Activated T-cell treated with anti-CD3 and anti-CD28 coated beads, Interleukin-2, amount 50 U/mL, for 48 hours (primary cell): ENCODE data around the gene AIFM3.
A peak's percentile ranks its signal among the peaks of the same experiment; 100 is the strongest.
"Not testable (repeated sequence)": the region's sequence is repeated elsewhere in the genome, so short reads cannot be mapped to it uniquely, and the experiment has no call there.

ENCODE experiments used
- DNase-seq, 2 experiments: peaks; one replicate each; pipeline ENCODE4 v3.0.0-alpha.2; 2020

AIFM3 gene

GRCh38 chr22:20959578-20960461, 7.2 kb upstream of the AIFM3 start:
- no peak for DNase-seq

DNA sequence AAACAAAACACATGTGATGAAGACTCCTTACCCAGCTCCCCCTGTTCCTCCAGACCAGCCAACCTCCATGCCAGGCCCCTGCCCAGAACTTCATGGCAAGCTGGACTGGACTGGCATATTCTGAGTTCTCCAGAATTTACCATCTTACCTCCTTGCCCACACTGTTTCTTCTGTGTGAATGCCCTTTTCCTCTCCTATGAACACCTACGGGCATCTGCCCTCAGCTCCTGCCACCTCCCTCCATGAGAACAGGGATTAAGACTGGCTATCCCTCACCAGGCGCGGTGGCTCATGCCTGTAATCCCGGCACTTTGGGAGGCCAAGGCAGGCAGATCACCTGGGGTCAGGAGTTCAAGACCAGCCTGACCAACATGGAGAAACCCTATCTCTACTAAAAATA, 6.4 kb upstream of the AIFM3 start:
- DNase-seq: no peak

GRCh38 chr22:20962491-20962945, 4.5 kb upstream of the AIFM3 start:
- no peak for DNase-seq

DNA sequence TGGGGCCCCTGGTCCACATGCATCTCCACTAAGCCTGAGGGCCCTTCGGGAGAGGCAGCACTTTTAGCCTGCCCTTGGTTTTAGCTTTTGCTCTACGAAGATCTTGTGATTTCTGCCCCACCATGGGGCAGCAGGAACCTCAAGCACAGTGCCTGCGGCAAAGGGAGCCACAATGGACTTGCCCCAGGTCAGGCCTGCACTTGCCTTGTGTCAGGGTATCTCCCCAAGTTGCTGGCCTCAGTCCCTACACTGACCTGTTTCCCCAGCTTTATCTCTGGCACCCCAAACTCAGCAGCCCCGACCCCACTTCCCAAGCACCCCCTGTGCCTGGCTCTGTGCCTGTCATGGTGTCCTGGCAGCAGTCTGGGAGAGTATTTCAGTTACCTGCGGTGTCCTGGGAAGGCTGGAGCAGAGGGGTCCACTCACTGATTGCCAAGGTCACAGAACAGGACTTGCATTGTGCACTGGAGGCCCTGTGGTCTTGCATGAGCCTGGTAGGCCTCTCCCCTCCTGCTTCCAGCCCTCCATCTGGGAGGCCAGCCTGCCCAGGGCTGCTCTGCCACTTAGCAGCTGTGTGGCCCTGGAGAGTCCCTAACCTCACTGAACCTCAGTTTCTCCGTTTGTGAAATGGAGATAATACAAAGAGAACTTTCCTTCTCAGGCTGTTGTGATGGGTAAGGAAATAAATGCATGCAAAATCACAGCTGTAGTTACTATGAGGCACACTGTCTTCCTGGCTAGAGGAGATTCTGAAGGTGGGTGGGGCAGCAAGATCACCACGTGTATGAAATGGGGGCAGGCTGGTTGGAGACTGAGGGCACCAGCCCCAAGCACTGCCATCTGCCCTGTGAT, 3.6 kb upstream of the AIFM3 start:
- no peak for DNase-seq

- DNase-seq: no peak
These were observed 2.8 kb upstream of the AIFM3 start for GRCh38 chr22:20964090-20964798.

DNA sequence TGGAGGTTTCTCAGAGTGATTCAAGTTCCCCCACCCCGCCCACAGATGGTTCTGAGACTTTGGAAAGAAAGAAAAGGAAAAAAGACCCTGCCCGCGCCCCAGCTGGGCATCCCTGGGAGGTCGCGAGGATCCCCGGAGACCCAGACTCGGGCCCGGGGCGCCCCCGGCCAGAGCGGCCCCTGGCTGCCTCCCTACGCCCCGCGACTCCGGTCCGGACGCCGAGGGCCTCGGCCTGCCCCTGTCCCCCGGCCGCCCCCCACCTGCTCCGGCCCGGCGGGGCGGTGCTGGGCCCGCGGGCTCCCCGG, 2.3 kb upstream of the AIFM3 start:
- peak in 1 of 2 experiments; percentile 40 for DNase-seq

DNA sequence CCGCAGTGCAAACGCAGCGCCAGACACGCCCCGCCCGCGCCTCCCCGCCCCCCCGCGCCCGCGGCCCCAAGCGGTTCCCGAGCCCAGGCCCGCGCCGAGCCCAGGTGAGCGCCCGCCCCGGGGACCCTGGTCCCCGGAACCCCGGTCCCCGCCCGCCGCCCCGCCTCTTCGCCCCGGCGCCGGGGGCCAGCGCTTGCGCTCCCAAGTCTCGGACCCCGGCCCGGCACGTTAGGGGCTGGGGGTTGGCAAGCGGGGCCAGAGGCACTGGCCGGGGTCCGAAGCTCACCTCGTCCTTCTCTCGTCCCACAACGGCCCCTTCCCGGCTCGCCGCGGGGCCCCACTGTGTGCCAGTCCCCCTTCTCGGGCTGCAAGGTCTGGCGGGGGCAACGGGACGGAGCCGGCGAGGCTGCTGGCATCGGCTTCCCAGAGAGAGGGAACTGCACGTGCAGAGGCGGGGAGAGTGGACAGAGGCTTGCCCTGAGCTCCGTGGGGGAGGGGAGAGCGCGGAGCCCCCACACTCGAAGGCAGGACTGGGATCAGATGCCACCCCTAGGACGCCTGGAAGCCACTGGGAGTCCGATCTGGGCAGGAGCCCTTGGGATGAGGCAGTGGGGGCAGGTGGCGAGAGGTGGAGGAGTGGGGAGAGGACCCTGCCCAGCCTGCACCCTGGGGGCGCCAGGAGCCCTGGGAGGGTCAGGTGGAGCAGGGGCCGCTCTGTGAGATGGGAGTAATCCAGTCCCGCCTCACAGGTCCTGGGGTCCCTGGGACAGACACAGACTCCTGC, 1.8 kb upstream of the AIFM3 start:
- DNase-seq: no peak

- DNase-seq: no peak
These were observed 883 bp upstream of the AIFM3 start for GRCh38 chr22:20965888-20966855.

GRCh38 chr22:20967697-20968211, 699 bp downstream of the AIFM3 start:
- DNase-seq: no peak

DNA sequence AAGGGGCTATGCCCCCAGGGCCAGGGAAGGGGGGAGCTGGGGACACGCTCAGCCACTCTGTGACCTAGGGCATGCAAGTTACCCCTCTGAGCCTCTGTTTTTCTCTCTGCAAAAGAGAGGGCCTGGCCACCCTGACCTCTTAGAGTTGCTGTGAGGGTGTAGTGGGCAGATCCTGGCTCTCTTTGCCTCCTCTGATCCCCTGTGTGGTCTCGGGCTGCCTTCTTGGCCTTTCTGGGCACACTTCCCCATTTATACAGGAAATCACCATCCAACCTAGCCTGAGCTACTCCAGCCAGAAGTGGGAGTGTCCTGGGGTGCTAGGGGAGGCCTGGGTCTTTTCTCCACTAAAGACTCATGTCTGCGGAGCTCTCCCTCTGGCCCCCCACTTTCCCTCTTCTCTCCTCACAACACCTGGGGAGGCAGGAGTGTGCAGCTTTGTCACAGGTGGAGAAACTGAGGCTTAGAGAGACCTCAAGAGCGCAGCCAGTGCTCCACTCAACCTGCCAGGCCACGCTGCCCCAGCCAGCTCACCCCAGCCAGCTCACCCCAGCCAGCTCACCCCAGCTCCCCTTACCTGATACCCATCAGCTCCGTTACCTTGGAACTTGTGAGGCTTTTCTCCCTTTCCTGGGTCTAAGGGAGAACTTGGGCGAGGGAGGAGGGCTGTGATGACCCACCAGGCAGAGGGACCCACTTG, 1.4 kb downstream of the AIFM3 start:
- DNase-seq: no peak

DNA sequence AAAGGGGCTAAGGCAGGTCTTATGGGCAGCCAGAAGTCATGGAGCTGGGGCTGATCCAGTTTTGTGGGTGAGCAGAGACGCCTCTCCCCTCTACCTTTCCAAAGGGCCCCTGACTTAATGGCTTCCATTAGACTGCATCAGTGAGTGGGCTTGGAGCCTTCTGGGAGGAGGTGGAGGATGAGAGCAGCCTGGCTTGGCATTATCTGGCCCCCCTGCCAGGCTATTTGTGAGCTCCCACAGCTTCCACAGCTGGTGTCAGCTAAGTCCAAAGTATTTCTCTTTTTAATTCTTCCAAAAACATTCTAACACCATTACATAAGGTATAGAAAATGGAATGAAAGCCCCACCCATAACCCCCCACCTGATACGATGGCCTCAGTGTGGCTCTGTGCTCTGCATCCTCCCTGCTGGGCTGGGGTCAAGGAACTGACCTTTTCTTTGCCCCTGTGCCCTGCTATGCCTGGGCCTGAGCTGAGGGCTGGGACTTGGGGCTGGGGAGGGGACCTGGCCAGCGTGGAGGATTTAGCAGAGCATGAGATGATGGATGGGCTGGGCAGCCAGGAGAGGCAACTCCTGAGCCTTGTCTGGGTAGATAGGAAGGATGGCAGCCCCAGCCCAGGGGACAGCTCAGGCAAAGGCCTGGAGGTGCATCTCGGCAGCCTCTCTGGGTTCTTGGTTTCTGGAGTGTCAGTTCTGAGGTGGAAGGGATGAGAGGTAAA, 4.0 kb downstream of the AIFM3 start:
- DNase-seq: no peak

- not testable (repeated sequence) for DNase-seq
These were observed 5.1 kb downstream of the AIFM3 start for GRCh38 chr22:20972014-20972694.

DNA sequence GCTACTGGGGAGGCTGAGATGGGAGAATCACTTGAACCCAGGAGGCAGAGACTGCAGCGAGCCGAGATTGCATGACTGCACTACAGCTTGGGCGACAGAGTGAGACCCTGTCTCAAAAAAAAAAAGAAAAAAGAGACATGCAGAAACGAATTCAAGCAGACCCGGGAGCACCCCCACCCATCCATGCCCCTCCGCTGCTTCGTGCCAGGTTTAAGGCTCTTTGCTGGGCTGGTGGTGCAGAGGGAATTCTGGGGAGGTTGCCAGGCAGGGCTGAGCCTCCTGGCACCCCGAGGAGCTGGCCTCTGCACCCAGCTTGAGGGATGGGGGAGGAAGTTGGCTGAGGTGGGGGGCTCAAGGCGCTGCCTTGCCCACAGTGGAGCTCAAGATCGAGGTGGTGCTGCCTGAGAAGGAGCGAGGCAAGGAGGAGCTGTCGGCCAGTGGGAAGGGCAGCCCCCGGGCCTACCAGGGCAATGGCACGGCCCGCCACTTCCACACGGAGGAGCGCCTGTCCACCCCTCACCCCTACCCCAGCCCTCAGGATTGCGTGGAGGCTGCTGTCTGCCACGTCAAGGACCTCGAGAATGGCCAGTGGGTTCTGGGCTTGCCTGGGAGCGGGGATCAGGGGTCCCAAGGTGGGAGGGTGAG, 6.0 kb downstream of the AIFM3 start:
- DNase-seq: no peak

GRCh38 chr22:20973634-20974286, 6.7 kb downstream of the AIFM3 start:
- DNase-seq: no peak

DNA sequence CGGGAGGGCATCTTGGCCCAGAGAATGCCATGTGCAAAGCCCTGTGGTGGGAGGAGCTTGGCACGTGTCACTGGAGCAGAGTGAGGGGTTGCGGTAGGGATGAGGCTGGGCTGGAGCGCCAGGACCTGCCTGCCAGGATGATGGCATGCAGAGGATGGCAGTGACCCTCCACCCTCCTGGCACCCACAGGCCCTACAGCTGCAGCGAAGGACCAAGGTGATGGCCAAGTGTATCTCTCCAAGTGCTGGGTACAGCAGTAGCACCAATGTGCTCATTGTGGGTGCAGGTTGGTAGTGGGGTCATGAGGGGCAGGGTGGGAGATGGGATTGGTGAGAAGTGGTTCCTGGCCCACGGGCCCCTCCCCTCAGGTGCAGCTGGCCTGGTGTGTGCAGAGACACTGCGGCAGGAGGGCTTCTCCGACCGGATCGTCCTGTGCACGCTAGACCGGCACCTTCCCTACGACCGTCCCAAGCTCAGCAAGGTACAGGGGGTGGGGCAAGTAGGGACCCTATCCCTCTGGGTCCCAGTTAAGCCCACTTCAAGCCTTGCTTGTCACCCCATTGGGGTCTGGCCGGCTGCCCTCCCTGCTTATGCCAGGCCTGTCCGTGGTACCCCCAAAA, 7.4 kb downstream of the AIFM3 start:
- DNase-seq: no peak

DNA sequence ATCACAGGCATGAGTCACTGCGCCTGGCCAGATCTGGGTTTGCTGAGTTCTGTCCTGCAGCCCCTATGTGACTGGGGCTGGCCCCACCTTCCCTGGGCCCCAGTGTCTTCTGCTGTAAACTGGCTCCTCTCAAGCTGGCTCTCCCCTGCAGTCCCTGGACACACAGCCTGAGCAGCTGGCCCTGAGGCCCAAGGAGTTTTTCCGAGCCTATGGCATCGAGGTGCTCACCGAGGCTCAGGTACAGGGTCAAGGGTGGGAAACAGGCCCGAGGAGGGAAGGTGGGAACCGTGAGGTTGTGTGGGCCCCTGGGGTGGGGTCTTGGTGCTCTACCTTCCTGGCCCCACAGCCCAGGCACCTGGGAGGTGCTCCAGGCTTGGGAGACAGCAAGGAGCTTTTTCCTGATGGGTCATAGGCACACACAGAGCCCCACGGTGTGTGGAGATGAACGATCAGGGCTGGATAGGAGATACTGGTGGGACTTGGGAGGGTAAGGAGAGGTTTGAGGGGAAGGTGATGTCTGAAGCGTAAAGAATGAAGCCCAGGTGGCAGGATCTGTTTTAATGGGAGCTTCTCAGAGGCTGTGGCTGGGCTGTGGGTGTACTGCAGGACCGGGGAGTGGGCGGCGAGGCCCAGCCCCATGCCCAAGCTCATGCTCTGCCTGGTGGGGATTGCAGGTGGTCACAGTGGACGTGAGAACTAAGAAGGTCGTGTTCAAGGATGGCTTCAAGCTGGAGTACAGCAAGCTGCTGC, 8.7 kb downstream of the AIFM3 start:
- DNase-seq: no peak
